IMR-90 (cell line): ENCODE measurements around the gene CLEC6A. TPM values are rescaled to one million over a fixed set of nuclear protein-coding genes. Genes with fewer than 3 reads are reported as not detected.

Source experiments
- ATAC-seq: fragments of 200-7000 bp; cut with Tn5 transposase; 2 replicates; pipeline ENCODE4 v1.9.1; 2020; ENCODE audit warnings: low read depth, mild to moderate bottlenecking, moderate library complexity
- BruUV-seq: library from RNA; stranded (reverse); fragments of 400-500 nt; replicated peaks from 2 replicates; lab custom pipeline; 2021; lab: Mats Ljungman, UMichigan
- CTCF ChIA-PET: fragments of 300-600 bp; formaldehyde crosslinking; extraction: SDS; loops from one replicate; lab custom pipeline; 2021; ENCODE audit warnings: antibody characterized with exemption; lab: Yijun Ruan, JAX
- POLR2A ChIA-PET: fragments of 300-600 bp; sonication (Branson Sonifier 250); formaldehyde crosslinking; loops from one replicate; lab custom pipeline; 2022; ENCODE audit warnings: antibody characterized with exemption; ENCODE audit not compliant: unreplicated experiment; lab: Charles Lee
- DNase-seq: peaks from one replicate; pipeline ENCODE4 v3.0.0; 2013
- H2AFZ ChIP-seq: replicated peaks from 2 replicates; pipeline ENCODE3; 2013; ENCODE audit warnings: low read length, mild to moderate bottlenecking; ENCODE audit not compliant: poor library complexity
- H2AK5ac ChIP-seq: 2 replicates; pipeline ENCODE4 v1.6.1; 2013; ENCODE audit warnings: low read depth, low read length, inconsistent platforms
- H2AK9ac ChIP-seq: replicated peaks from 2 replicates; pipeline ENCODE3; 2013; ENCODE audit warnings: mild to moderate bottlenecking, low read depth, low read length, moderate library complexity; ENCODE audit not compliant: poor library complexity
- H2BK120ac ChIP-seq: 2 replicates; pipeline ENCODE4 v1.6.1; 2013; ENCODE audit warnings: low read depth, low read length, inconsistent platforms
- H2BK15ac ChIP-seq: 3 replicates; pipeline ENCODE4 v1.6.1; 2013; ENCODE audit warnings: low read depth, low read length, inconsistent platforms
- H2BK20ac ChIP-seq: 2 replicates; pipeline ENCODE4 v1.6.1; 2013; ENCODE audit warnings: low read depth, mild to moderate bottlenecking, inconsistent platforms, low read length, moderate library complexity
- H2BK5ac ChIP-seq: 2 replicates; pipeline ENCODE4 v1.6.1; 2013; ENCODE audit warnings: mild to moderate bottlenecking, low read depth, low read length, inconsistent platforms; ENCODE audit not compliant: poor library complexity, severe bottlenecking
- H3K14ac ChIP-seq: replicated peaks from 2 replicates; pipeline ENCODE4 v1.6.1; 2013; ENCODE audit warnings: low read depth, low read length, inconsistent platforms
- H3K18ac ChIP-seq: 2 replicates; pipeline ENCODE4 v1.6.1; 2013; ENCODE audit warnings: low read depth, low read length, control low read depth
- H3K23ac ChIP-seq: 2 replicates; pipeline ENCODE4 v1.6.1; 2013; ENCODE audit warnings: low read depth, low read length, inconsistent platforms
- H3K27ac ChIP-seq: 2 replicates; pipeline ENCODE4 v1.5.1; 2013; ENCODE audit warnings: mild to moderate bottlenecking, control low read depth, low read length; ENCODE audit not compliant: insufficient read depth
- H3K27me3 ChIP-seq: 2 replicates; pipeline ENCODE4 v1.6.1; 2013; ENCODE audit warnings: low read length; ENCODE audit not compliant: control insufficient read depth, insufficient read depth
- H3K36me3 ChIP-seq: 2 replicates; pipeline ENCODE4 v1.6.1; 2013; ENCODE audit warnings: low read length, mixed read lengths; ENCODE audit not compliant: control insufficient read depth, insufficient read depth
- H3K4ac ChIP-seq: 2 replicates; pipeline ENCODE4 v1.6.1; 2013; ENCODE audit warnings: low read depth, low read length, inconsistent platforms
- H3K4me1 ChIP-seq: 2 replicates; pipeline ENCODE4 v1.6.1; 2013; ENCODE audit warnings: low read length, mixed read lengths; ENCODE audit not compliant: control insufficient read depth, insufficient read depth
- H3K4me2 ChIP-seq: 2 replicates; pipeline ENCODE4 v1.6.1; 2013; ENCODE audit warnings: low read depth, mild to moderate bottlenecking, control low read depth, low read length, moderate library complexity
- H3K4me3 ChIP-seq: 2 replicates; pipeline ENCODE4 v1.5.1; 2013; ENCODE audit warnings: low read depth, mild to moderate bottlenecking, control low read depth, low read length, moderate library complexity; ENCODE audit not compliant: insufficient read depth
- H3K56ac ChIP-seq: 2 replicates; pipeline ENCODE4 v1.6.1; 2013; ENCODE audit warnings: low read length, inconsistent platforms; ENCODE audit not compliant: insufficient read depth; ENCODE audit errors: extremely low read depth
- H3K79me1 ChIP-seq, 2 experiments: 2 replicates each; pipeline ENCODE4 v1.6.1; 2013; ENCODE audit warnings: low read length in 2 of 2, inconsistent platforms in 1 of 2, low read depth in 1 of 2
- H3K9ac ChIP-seq: 2 replicates; pipeline ENCODE4 v1.6.1; 2013; ENCODE audit warnings: low read depth, low read length, control low read depth
- H3K9me1 ChIP-seq: 2 replicates; pipeline ENCODE4 v1.6.1; 2013; ENCODE audit warnings: low read length, inconsistent platforms; ENCODE audit not compliant: insufficient read depth
- H3K9me3 ChIP-seq: 2 replicates; pipeline ENCODE4 v1.6.1; 2013; ENCODE audit warnings: low read length; ENCODE audit not compliant: control insufficient read depth, insufficient read depth
- H4K20me1 ChIP-seq: 2 replicates; pipeline ENCODE4 v1.6.1; 2013; ENCODE audit warnings: low read length, inconsistent platforms; ENCODE audit not compliant: insufficient read depth
- H4K5ac ChIP-seq: 2 replicates; pipeline ENCODE4 v1.6.1; 2013; ENCODE audit warnings: mild to moderate bottlenecking, low read depth, low read length, control low read depth
- H4K8ac ChIP-seq, 2 experiments: 2 replicates each; pipeline ENCODE4 v1.6.1; 2013; ENCODE audit warnings: low read depth in 2 of 2, low read length in 2 of 2, control low read depth in 1 of 2, inconsistent platforms in 1 of 2
- H4K91ac ChIP-seq: 2 replicates; pipeline ENCODE4 v1.6.1; 2013; ENCODE audit warnings: low read depth, low read length, inconsistent platforms; ENCODE audit not compliant: insufficient read depth
- BHLHE40 ChIP-seq: fragments of 150-350 bp; IDR thresholded peaks from 2 replicates; pipeline ENCODE4 v1.6.1; 2016; ENCODE audit warnings: mild to moderate bottlenecking, low read depth, low read length
- CEBPB ChIP-seq: IDR thresholded peaks from 2 replicates; pipeline ENCODE4 v1.6.1; 2012; ENCODE audit warnings: low read depth, low read length, improper control_type of control experiment
- CHD1 ChIP-seq: IDR thresholded peaks from 2 replicates; pipeline ENCODE4 v1.6.1; 2012; ENCODE audit warnings: low read depth, low read length, improper control_type of control experiment
- CTCF ChIP-seq: conservative IDR thresholded peaks from 2 replicates; pipeline ENCODE4 v1.5.1; 2012; ENCODE audit warnings: mild to moderate bottlenecking, low read depth, low read length, improper control_type of control experiment
- ELK1 ChIP-seq: fragments of 150-350 bp; IDR thresholded peaks from 2 replicates; pipeline ENCODE4 v1.6.1; 2016; ENCODE audit warnings: low read depth, mild to moderate bottlenecking, low read length, moderate library complexity, borderline replicate concordance
- FOS ChIP-seq: fragments of 150-350 bp; IDR thresholded peaks from 2 replicates; pipeline ENCODE4 v1.6.1; 2016; ENCODE audit warnings: low read depth, low read length
- MAZ ChIP-seq: IDR thresholded peaks from 2 replicates; pipeline ENCODE4 v1.6.1; 2012; ENCODE audit warnings: low read depth, mild to moderate bottlenecking, low read length, improper control_type of control experiment, moderate library complexity, borderline replicate concordance
- MXI1 ChIP-seq: IDR thresholded peaks from 2 replicates; pipeline ENCODE4 v1.6.1; 2012; ENCODE audit warnings: low read depth, mild to moderate bottlenecking, low read length, moderate library complexity, borderline replicate concordance
- NFE2L2 ChIP-seq: fragments of 150-350 bp; IDR thresholded peaks from 2 replicates; pipeline ENCODE4 v1.6.1; 2016; ENCODE audit warnings: low read depth, mild to moderate bottlenecking, low read length
- POLR2A ChIP-seq: IDR thresholded peaks from 2 replicates; pipeline ENCODE4 v1.6.1; 2012; ENCODE audit warnings: mild to moderate bottlenecking, low read depth, low read length
- RAD21 ChIP-seq: IDR thresholded peaks from 2 replicates; pipeline ENCODE4 v1.6.1; 2012; ENCODE audit warnings: low read length, improper control_type of control experiment
- RCOR1 ChIP-seq: IDR thresholded peaks from 2 replicates; pipeline ENCODE4 v1.6.1; 2012; ENCODE audit warnings: mild to moderate bottlenecking, low read length, improper control_type of control experiment; ENCODE audit not compliant: insufficient replicate concordance
- RFX5 ChIP-seq: IDR thresholded peaks from 2 replicates; pipeline ENCODE4 v1.8.0; 2012; ENCODE audit warnings: low read depth, mild to moderate bottlenecking, low read length, moderate library complexity
- SMC3 ChIP-seq: fragments of 150-350 bp; IDR thresholded peaks from 2 replicates; pipeline ENCODE4 v1.6.1; 2016; ENCODE audit warnings: low read depth, mild to moderate bottlenecking, antibody characterized with exemption, low read length, moderate library complexity
- USF2 ChIP-seq: fragments of 150-350 bp; IDR thresholded peaks from 2 replicates; pipeline ENCODE4 v1.6.1; 2017; ENCODE audit warnings: mild to moderate bottlenecking, antibody characterized with exemption, low read length, low read depth
- WGBS, 2 experiments: methylation state at CpG; one replicate each; pipeline versions ENCODE4 v1.1.5 to v1.1.7; 2013; ENCODE audit warnings: missing lambda C conversion rate in 2 of 2; ENCODE audit not compliant: insufficient read length in 1 of 2; ENCODE audit errors: extremely low coverage in 2 of 2; 5-methylcytosine and 5-hydroxymethylcytosine counted together
- dilution Hi-C: fragments of 300-500 bp; cut with HindIII; formaldehyde crosslinking; loops from one replicate; pipeline ENCODE4 v1.14.3; 2018; ENCODE audit warnings: low sequenced_read_pairs; ENCODE audit not compliant: unreplicated experiment
- in situ Hi-C: fragments of 300-500 bp; cut with MboI; formaldehyde crosslinking; loops from 3 replicates; pipeline ENCODE4 v1.14.3; 2019; ENCODE audit warnings: low sequenced_read_pairs, inconsistent platforms, mixed read lengths
- intact Hi-C: fragments of 100-400 bp; cut with micrococcal nuclease; formaldehyde crosslinking; loops from 2 replicates; pipeline ENCODE4 v1.10.0; 2022
- polyA plus RNA-seq, 3 experiments: library from polyadenylated mRNA; depleted of rRNA; stranded (reverse); fragments of >200 nt; gene quantifications; 2 replicates each; pipeline ENCODE4 v1.2.3, GENCODE V29; 2012; ENCODE audit warnings: low replicate concordance in 1 of 3
- total RNA-seq: library from RNA; depleted of rRNA; stranded (reverse); fragments of >200 nt; gene quantifications from 2 replicates; pipeline ENCODE4 v1.2.3, GENCODE V29; 2012

Gene CLEC6A
- total and polyA plus RNA-seq, 2 of the 4 experiments (the other 2 are of a cell fraction) = not detected

GRCh38 chr12:8446642-8447547, 8.9 kb upstream of the CLEC6A start:
- no peak overlapping the region for H2AK9ac ChIP-seq
- no TSS peak for BruUV-seq
- no peak overlapping the region for H3K27ac ChIP-seq
- no peak overlapping the region for H2BK15ac ChIP-seq
- H3K4me2 ChIP-seq = no peak overlapping the region
- no peaks in the 10 kb centered on the region for H4K20me1 ChIP-seq
- no peaks in the 10 kb centered on the region for H3K9me3 ChIP-seq
- H2AFZ ChIP-seq = no peak overlapping the region
- DNase-seq (no peak), ATAC-seq (no peak)
- no peak overlapping the region for H3K18ac ChIP-seq
- no peak overlapping the region for H3K4ac ChIP-seq
- no peak overlapping the region for H3K4me3 ChIP-seq
- no peaks in the 10 kb centered on the region for H3K36me3 ChIP-seq
- no peak overlapping the region for H4K8ac ChIP-seq
- H3K9ac ChIP-seq = no peak overlapping the region
- H3K23ac ChIP-seq = no peak overlapping the region
- POLR2A ChIA-PET = no interaction called here
- H2BK120ac ChIP-seq = no peak overlapping the region
- no peak overlapping the region for H3K56ac ChIP-seq
- H3K79me1 ChIP-seq = no peaks in the 10 kb centered on the region
- dilution Hi-C loops = no loop called here
- no peak overlapping the region for H2AK5ac ChIP-seq
- no peak overlapping the region for H3K14ac ChIP-seq
- no peak overlapping the region for H4K5ac ChIP-seq
- H3K9me1 ChIP-seq = no peaks in the 10 kb centered on the region
- no peak overlapping the region for H2BK5ac ChIP-seq
- no peak overlapping the region for H4K91ac ChIP-seq
- no peak overlapping the region for H2BK20ac ChIP-seq
- intact Hi-C loops = no loop called here
- 95% methylated on average over 4 of the region's 35 CpGs; no CpG with 5 or more reads in 1 of the 2 experiments for WGBS, 2 experiments
- in situ Hi-C loops = no loop called here
- H3K4me1 ChIP-seq = no peaks in the 10 kb centered on the region
- H3K27me3 ChIP-seq = no peaks in the 10 kb centered on the region
- CTCF ChIA-PET = no interaction called here
- no peak for TF ChIP-seq RCOR1
- TF ChIP-seq USF2 = no peak
- no peak for TF ChIP-seq ELK1
- TF ChIP-seq MXI1 = no peak
- no peak for TF ChIP-seq CHD1
- no peak for TF ChIP-seq RAD21
- TF ChIP-seq NFE2L2 = no peak
- TF ChIP-seq FOS = no peak
- TF ChIP-seq MAZ = no peak
- TF ChIP-seq BHLHE40 = no peak
- no peak for TF ChIP-seq RFX5
- no peak for TF ChIP-seq POLR2A
- no peak for TF ChIP-seq SMC3
- no peak for TF ChIP-seq CTCF
- no peak for TF ChIP-seq CEBPB
